ENCODE data around the gene FNDC3A.
A peak's percentile ranks its signal among the peaks of the same experiment; 100 is the strongest.
"Not testable (repeated sequence)": the region's sequence is repeated elsewhere in the genome, so short reads cannot be mapped to it uniquely, and the experiment has no call there.

FNDC3A gene

GRCh38 chr13:49157955-49158584, 182.4 kb downstream of the FNDC3A start:
- DNase-seq, result not testable (repeated sequence)

DNA sequence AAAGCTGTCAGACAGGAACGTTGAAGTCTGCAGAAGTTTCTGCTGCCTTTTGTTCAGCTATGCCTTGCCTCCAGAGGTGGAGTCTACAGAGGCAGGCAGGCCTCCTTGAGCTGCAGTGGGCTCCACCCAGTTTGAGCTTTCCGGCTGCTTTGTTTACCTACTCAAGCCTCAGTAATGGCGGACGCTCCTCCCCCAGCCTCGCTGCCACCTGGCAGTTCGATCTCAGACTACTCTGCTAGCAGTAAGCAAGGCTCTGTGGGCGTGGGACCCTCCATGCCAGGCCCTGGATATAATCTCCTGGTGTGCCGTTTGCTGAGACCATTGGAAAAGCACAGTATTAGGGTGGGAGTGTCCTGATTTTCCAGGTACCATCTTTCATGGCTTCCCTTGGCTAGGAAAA, 187.4 kb downstream of the FNDC3A start:
- not testable (repeated sequence) for DNase-seq

DNA sequence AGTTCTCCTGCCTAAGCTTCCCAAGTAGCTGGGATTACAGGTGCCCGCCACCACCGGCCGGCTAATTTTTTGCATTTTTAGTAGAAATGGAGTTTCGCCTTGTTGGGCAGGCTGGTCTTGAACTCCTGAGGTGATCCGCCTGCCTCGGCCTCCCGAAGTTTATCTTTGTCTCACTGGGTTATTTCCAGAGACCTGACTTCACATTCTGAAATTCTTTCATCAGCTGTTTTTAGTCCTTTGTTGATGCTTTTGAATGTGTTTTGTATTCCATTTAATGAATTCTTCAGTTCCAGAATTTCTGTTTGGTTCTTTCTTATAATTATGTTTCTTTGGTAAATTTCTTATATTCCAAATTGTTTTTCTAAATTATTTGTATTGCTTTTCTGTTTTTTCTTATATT, 189.0 kb downstream of the FNDC3A start:
- DNase-seq, result no peak

DNA sequence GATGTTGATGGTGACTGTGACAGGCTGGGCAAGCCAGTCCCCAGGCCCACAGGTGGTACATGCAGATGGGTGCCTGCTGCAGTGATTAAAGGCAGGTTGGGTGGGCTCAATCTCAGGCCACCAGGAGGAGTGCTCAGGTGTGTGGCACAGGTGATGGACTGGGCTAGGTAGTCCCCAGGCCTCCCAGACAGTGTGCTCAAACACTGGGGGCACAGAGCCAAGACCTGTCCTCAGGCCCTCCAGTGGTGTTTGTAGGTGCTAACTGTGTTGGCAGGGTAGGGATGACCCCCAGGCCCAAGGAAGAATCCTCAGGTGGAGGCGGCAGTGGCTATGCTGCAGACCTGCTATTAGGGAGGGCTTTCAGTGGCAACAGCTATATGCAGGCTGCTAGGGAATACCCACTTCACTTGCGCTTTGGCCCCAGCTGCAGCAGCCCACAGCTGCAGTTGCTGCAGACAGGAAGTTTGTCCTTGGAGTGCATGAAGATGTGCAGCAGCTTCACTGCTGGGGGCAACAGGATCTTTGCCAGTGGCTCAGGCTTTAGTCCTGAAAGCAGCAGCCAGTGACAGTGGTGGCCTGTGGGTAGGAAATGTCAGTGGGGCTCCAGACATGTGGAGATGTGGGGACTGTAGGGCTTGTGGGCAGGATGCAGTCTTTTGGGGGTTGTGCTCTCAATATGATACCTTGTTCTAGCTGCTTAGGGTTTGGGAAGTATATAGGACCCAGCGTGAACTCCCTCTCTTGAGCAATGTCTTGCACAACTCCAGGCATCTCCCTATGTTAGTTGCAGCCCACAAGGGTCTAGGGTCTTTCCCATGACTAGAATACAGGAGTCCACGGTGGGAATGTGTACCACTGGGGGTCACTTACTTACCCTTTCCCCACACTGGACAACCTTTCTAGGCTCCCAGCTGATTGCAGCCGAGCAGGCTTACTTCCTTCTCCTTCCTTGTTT, 190.4 kb downstream of the FNDC3A start:
- no peak for DNase-seq

GRCh38 chr13:49171359-49171758, 195.6 kb downstream of the FNDC3A start:
- no peak for DNase-seq

DNA sequence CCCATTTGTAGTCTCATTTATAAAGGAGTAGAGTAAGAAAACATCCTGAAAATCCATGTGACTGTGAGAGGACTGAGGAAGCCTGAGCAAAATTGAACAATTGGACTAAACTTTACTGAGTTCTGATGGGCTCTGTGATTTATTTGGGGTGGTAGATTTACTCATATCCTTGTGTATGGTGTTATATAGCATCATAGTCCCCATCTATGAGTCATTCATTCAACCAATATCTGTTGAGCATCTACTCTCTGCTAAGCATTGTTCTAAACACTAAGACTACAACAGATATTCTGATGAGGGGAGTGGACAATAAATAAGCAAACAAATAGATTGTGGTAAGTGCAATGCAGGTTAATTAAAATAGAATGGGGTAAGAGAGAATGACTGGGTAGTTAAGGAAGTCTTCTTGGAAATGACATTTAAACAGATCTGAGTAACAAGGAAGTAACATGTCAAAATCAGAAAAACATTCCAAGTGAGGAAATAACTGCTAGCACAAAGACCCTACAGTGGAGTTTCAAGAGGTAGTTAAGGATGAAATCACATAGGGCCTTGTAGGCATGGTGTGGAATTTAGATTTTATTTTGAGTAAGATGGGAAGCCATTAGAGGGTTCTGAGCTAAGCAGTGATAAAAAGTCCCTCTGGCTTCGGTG, 208.1 kb downstream of the FNDC3A start:
- no peak for DNase-seq

GRCh38 chr13:49184621-49185020, 208.9 kb downstream of the FNDC3A start:
- no peak for DNase-seq

DNA sequence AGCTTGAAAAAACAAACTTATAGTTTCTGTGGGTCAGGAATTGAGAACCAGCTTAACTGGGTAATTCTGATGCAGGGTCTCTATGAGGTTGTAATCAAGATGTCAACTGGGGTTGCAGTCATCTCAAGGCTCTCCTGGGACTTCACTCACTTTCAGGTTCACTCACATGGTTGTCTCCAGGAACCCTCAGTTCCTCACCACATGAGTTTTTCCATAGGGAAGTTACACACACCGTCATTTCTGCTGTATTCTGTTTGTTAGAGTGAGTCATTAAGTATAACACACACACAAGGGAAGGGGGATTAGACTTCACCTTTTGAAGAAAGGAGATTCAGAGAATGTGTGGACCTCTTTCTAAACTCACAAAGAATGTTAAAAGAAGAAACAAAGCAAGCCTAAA, 209.6 kb downstream of the FNDC3A start:
- no peak for DNase-seq

- no peak for DNase-seq
Measured at GRCh38 chr13:49190901-49191300, 215.2 kb downstream of the FNDC3A start.

- no peak for DNase-seq
Measured at GRCh38 chr13:49206641-49207040, 230.9 kb downstream of the FNDC3A start.

DNA sequence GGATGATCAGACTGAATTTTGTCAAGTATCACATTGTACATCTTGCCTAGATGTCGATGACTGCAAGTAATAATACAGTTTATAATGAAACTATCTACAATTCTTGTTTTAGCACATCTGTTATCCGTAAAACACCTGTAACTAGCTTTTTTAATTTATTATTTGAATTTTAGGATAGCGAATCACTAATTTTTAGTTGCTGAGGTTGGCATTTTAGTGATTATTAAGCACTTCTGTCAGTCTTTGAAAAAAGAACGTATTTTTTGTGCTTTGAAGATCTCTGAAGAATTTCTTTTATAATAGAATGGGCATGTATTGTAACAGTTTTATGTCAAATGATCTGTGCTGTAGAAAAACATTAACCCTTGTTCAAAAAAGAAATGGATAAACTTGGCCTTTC, 232.9 kb downstream of the FNDC3A start:
- DNase-seq, result no peak

GRCh38 chr13:49210114-49210513, 234.4 kb downstream of the FNDC3A start:
- DNase-seq, result no peak

- DNase-seq, result no peak
Measured at GRCh38 chr13:49210669-49211068, 235.0 kb downstream of the FNDC3A start.

DNA sequence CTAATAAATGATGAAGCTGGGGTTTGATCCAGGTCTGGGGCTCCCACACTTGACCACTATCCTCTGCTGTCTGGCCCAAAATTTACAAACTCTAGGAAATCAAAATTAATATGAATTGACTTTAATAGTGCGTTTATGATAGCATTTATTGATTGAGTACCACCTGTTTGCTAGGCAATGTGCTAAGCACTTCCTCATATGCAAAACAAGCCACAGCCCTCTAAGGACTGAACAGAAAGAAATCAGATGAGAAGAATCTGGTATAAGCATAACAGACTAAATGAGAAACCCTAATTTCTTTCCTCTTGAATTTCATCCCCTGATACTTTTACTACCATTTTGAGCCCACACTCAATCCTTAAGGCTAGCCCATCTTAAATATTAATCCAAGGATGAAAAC, 237.8 kb downstream of the FNDC3A start:
- DNase-seq, result no peak

DNA sequence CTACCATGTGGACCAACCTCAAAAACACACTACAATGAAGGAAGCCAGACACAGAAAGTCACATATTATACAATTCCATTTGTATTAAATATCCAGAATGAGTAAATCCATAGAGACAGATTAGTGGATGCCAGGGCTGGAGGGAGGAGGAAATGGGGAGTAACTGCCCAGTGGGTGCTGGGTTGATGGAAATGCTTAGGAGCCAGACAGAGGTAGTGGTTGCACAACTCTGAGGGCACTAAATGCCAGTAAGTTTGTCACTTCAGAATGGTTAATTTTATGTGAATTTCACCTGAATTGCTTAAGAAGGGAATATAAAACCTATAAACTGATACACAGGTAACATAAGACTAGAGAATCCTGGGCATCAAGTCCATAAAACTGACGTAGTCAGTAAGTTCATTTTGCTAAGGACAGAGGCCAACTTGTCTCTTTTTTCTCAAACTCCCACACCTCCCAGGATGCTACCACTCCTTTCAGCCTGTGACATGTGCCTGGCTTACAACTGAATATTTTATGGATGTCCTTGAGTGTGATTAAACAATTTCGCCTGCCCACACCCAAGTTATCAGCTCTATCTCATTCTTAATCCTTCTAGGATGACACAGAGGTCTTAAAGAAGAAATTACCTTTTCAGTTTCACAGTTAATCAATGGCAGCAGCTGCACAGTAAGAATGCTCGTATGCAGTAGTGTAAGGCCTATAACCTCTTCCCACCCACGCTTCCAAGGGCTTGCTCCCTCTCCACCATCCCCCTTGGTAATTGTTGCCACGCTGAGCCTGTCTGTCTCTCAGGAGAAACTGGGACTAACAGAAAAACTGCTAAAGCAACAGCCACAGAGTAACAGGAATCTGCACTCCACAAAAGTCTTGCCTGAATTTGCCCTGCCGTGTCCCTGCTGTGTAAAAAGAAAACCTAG, 238.5 kb downstream of the FNDC3A start:
- no peak for DNase-seq

DNA sequence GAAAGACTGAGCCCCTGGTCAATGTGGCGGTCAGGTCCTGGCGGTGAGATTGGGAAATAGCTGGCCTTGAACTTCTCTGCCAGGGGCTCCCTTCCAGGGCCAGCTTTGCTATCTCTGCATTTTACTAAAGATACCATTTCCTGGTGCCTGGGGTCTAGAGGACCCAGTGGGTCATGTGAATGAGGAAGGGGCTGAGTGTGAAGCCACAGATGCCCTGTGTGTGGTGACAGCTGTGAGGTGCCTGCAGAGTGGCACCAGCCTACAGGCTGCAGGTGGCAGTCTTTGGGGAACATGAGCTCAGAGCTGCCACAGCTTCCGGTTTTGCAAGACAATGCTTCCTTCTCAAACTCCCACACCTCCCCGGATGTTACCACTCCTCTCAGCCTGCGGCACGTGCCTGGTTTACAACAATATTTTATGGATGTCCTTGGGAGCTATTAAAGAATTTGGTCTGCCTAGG, 239.2 kb downstream of the FNDC3A start:
- peak; percentile 25 to 41 for DNase-seq

GRCh38 chr13:49216334-49216733, 240.6 kb downstream of the FNDC3A start:
- DNase-seq, result no peak

DNA sequence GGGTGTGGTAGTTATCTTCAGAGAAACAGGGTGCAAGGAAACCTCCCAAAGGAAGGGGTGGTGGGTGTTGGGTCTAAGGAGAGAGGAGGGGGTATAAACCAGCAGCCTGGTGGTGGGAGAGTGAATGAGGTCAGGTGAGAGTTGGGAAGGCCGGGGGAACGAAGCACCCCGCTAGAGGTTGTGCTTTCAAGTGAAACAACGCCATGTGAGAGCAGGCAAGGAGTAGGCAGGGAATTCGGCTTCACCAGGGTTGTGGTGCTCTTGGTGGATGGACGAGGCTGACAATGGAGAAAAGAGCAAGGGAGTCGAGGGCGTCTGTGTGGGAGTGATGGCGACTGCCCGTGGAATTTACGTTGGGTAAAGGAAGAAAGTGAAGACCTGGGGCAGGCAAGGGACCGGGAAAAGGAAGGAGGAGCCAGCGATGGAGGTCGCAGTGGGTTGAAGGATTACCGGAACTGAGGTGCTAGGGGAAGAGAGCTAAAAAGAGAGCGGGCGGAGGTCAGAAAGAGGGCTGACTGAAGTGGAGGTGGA, 242.3 kb downstream of the FNDC3A start:
- DNase-seq, result no peak

GRCh38 chr13:49218493-49219051, 242.9 kb downstream of the FNDC3A start:
- DNase-seq, result no peak

- DNase-seq, result no peak
Measured at GRCh38 chr13:49219647-49220035, 243.9 kb downstream of the FNDC3A start.

DNA sequence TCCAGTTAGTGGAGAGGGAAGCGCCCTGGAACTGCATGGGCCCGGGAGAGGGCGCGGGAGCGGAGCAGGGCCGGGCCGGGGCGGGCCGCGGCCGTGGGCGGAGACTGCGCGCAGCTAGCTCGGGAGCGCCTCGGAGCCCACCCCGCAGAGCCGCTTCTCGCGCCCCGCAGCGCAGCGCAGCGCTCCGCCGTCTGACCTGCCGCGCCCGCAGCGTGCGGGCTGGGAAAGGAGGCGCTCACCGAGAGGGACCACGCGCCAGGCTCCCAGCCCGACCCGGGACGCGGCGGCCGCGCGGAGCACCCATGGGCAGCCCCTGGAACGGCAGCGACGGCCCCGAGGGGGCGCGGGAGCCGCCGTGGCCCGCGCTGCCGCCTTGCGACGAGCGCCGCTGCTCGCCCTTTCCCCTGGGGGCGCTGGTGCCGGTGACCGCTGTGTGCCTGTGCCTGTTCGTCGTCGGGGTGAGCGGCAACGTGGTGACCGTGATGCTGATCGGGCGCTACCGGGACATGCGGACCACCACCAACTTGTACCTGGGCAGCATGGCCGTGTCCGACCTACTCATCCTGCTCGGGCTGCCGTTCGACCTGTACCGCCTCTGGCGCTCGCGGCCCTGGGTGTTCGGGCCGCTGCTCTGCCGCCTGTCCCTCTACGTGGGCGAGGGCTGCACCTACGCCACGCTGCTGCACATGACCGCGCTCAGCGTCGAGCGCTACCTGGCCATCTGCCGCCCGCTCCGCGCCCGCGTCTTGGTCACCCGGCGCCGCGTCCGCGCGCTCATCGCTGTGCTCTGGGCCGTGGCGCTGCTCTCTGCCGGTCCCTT, 244.5 kb downstream of the FNDC3A start, which contains the start of gene MLNR:
MLNR (plus strand) TSS at position 303 of the 820 bp plus-strand sequence; CDS start at position 303, 0 bp downstream.
- DNase-seq, result no peak

Measured in SHP77 (cell line).